ENCODE measurements around the gene DHDDS. TPM values are rescaled to one million over a fixed set of nuclear protein-coding genes. Genes with fewer than 3 reads are reported as not detected.

Gene DHDDS
- total RNA-seq, 2 donors from 2014 or later, result 28.9 to 39.0 TPM

- TF ChIP-seq, protein P1, sequence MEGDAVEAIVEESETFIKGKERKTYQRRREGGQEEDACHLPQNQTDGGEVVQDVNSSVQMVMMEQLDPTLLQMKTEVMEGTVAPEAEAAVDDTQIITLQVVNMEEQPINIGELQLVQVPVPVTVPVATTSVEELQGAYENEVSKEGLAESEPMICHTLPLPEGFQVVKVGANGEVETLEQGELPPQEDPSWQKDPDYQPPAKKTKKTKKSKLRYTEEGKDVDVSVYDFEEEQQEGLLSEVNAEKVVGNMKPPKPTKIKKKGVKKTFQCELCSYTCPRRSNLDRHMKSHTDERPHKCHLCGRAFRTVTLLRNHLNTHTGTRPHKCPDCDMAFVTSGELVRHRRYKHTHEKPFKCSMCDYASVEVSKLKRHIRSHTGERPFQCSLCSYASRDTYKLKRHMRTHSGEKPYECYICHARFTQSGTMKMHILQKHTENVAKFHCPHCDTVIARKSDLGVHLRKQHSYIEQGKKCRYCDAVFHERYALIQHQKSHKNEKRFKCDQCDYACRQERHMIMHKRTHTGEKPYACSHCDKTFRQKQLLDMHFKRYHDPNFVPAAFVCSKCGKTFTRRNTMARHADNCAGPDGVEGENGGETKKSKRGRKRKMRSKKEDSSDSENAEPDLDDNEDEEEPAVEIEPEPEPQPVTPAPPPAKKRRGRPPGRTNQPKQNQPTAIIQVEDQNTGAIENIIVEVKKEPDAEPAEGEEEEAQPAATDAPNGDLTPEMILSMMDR (IDR thresholded peaks at IDR 0.05), result no peak
- TF ChIP-seq POLR2A (IDR thresholded peaks at IDR 0.05) (no peak), POLR2AphosphoS5 (IDR thresholded peaks at IDR 0.05) (no peak)
- Histone ChIP-seq H3K4me3 (no peak overlapping the region), H3K27me3 (replicated peaks; ENCODE audit: insufficient read depth) (no peaks in the 10 kb centered on the region), H3K27ac (no peak overlapping the region), H3K4me1 (replicated peaks) (no peaks in the 10 kb centered on the region), H3K9me3 (no peaks in the 10 kb centered on the region), H3K36me3 (no peaks in the 10 kb centered on the region)
- intact Hi-C loops (cut with DNase I), result no loop called here
- 57% methylated on average over 4 of the region's 4 CpGs for WGBS
- DNase-seq (ENCODE audit: low spot score), result no peak
These were observed 85.1 kb downstream of the DHDDS start for GRCh38 chr1:26516987-26517765.

DNA sequence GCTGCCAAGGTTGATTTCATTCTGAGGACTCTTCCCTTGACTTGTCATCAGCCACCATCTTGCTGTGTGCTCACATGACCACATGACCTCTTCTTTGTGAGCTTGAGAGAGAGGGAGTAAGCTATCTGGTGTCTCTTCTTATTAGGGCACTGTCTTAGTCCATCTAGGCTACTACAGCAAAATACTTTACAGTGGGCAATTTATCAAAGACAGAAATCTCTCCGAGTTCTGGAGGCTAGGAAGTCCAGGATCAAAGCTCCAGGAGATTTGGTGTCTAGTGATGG is 85.6 kb downstream of the DHDDS start:
- TF ChIP-seq, protein P1 (IDR thresholded peaks at IDR 0.05), result no peak
- TF ChIP-seq POLR2AphosphoS5 (IDR thresholded peaks at IDR 0.05) (no peak), POLR2A (IDR thresholded peaks at IDR 0.05) (no peak)
- Histone ChIP-seq H3K27ac (no peak overlapping the region), H3K27me3 (replicated peaks; ENCODE audit: insufficient read depth) (no peaks in the 10 kb centered on the region), H3K4me1 (replicated peaks) (no peaks in the 10 kb centered on the region), H3K4me3 (no peak overlapping the region), H3K9me3 (no peaks in the 10 kb centered on the region), H3K36me3 (no peaks in the 10 kb centered on the region)
- DNase-seq (ENCODE audit: low spot score), result no peak
- intact Hi-C loops (cut with DNase I), result no loop called here
- 71% methylated on average over 1 of the region's 1 CpG for WGBS

DNA sequence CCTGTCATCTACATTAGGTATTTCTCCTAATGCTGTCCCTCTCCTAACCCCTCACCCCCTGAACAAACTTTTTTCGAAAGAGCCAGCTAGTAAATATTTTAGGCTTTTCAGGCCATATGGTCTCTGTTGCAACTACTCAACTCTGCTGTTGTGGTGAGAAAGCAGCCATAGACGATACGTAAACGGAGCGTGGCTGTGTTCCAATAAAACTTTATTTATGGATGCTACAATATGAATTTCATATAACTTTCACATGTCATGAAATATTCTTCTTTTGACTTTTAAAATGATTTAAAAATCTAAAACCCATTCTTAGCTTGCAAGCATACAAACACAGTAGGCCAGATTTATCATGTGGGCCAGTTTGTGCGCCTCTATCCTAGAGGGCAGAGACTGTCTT is 86.2 kb downstream of the DHDDS start:
- H3K4me1 ChIP-seq (replicated peaks), result no peaks in the 10 kb centered on the region
- no peak overlapping the region for H3K27ac ChIP-seq
- DNase-seq (ENCODE audit: low spot score), result no peak
- H3K9me3 ChIP-seq, result no peaks in the 10 kb centered on the region
- WGBS, result 90% methylated on average over 6 of the region's 6 CpGs
- H3K4me3 ChIP-seq, result no peak overlapping the region
- H3K27me3 ChIP-seq (replicated peaks; ENCODE audit: insufficient read depth), result no peaks in the 10 kb centered on the region
- intact Hi-C loops (cut with DNase I), result no loop called here
- no peaks in the 10 kb centered on the region for H3K36me3 ChIP-seq
- no peak for TF ChIP-seq POLR2A (IDR thresholded peaks at IDR 0.05)
- TF ChIP-seq POLR2AphosphoS5 (IDR thresholded peaks at IDR 0.05), result no peak
- TF ChIP-seq, protein P1 (IDR thresholded peaks at IDR 0.05), result no peak

DNA sequence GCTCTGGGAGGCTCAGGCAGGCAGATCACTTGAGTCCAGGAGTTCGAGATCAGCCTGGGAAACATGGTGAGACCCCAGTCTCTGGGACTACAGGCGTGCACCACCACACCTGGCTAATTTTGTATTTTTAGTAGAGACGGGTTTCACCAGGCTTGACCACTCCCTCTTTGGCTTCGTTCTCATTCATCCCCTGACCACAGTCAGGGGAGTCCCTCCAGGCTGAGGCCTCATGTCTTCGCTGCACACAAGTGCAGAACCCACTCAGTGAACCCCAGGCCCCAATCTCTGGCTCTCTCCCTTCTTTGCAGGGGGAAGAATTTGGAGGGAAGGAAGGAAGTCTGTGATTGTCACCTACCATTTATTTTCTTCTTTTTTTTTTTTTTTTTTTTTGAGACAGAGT is 88.2 kb downstream of the DHDDS start:
- DNase-seq (ENCODE audit: low spot score), result no peak
- 68% methylated on average over 5 of the region's 5 CpGs for WGBS
- Histone ChIP-seq H3K4me1 (replicated peaks) (no peaks in the 10 kb centered on the region), H3K9me3 (no peaks in the 10 kb centered on the region), H3K4me3 (no peak overlapping the region), H3K27ac (no peak overlapping the region), H3K27me3 (replicated peaks; ENCODE audit: insufficient read depth) (no peaks in the 10 kb centered on the region), H3K36me3 (no peaks in the 10 kb centered on the region)
- intact Hi-C loops (cut with DNase I), result no loop called here
- TF ChIP-seq POLR2A (IDR thresholded peaks at IDR 0.05) (no peak), POLR2AphosphoS5 (IDR thresholded peaks at IDR 0.05) (no peak)
- TF ChIP-seq, protein P1 (IDR thresholded peaks at IDR 0.05), result no peak

Other genes with a start within 250 kb of the DHDDS start
- gene CATSPER4, start 241.7 kb upstream of the DHDDS start, total RNA-seq, result 1 to 10 TPM in 1 of 2 donors, not detected in 1; 1.5 TPM
- 10 to 100 TPM in 1 of 2 donors, 1 to 10 TPM in 1; 3.4 to 21.0 TPM for gene CEP85, start 198.1 kb upstream of the DHDDS start, total RNA-seq
- 10 to 100 TPM; 37.4 to 55.3 TPM for gene SH3BGRL3, start 152.2 kb upstream of the DHDDS start, total RNA-seq
- 10 to 100 TPM; 13.2 to 18.1 TPM for gene UBXN11, start 125.7 kb upstream of the DHDDS start, total RNA-seq
- gene CD52, start 114.4 kb upstream of the DHDDS start, total RNA-seq, result 1 to 10 TPM; 3.2 to 5.3 TPM
- 1 to 10 TPM; 3.9 to 4.8 TPM for gene CRYBG2, start 78.2 kb upstream of the DHDDS start, total RNA-seq
- gene ZNF683, start 59.6 kb upstream of the DHDDS start, total RNA-seq, result 1 to 10 TPM in 1 of 2 donors, not detected in 1; 4.8 TPM
- under 1 TPM in 1 of 2 donors, not detected in 1; 0.17 TPM for gene LIN28A, start 21.5 kb upstream of the DHDDS start, total RNA-seq
- gene HMGN2, start 40.1 kb downstream of the DHDDS start, total RNA-seq, result 100 to 1,000 TPM; 264 to 385 TPM
- gene RPS6KA1, start 97.4 kb downstream of the DHDDS start, total RNA-seq, result 10 to 100 TPM; 38.6 to 87.5 TPM

Data from prostate gland (tissue), 2 donors.